OCI-LY1 (cell line): ENCODE measurements around the gene SYT1.

Experiments
- CTCF ChIP-seq: fragments of 200-600 bp; sonication (generic), shearing (Covaris generic); IDR thresholded peaks from 2 replicates; pipeline ENCODE4 v1.5.1; 2017; ENCODE audit warnings: mild to moderate bottlenecking, antibody characterized with exemption, low read length, moderate library complexity, mixed read lengths
- EZH2 ChIP-seq: fragments of 200-600 bp; sonication (generic), shearing (Covaris generic); IDR thresholded peaks from 2 replicates; pipeline ENCODE4 v1.8.0; 2017; ENCODE audit warnings: borderline replicate concordance, mixed run types, mild to moderate bottlenecking, antibody characterized with exemption, low read length, moderate library complexity, mixed read lengths

DNA sequence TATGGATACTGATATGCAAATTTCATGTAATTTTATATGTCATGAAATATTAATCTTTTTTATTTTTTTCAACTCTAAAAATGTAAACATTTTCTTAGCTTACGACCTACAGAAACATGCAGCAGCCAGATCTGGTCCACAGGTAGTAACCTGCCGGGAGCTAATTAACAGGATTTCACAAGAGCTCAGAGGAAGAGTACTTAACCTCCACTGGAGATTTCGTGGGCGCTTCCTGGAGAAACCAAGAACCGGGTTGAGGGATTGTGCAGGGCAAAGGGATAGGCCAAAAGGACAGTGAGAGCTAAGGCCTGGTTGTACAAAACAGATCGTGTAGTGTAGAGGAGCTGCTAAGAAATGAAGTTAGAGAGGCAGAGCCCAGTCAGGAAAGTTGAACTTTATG, 510.5 kb downstream of the SYT1 start:
- TF ChIP-seq CTCF (no peak), EZH2 (no peak)
